ENCODE measurements around the gene SERGEF. TPM values are rescaled to one million over a fixed set of nuclear protein-coding genes. Genes with fewer than 3 reads are reported as not detected.

Gene SERGEF
- 15.2 TPM for total RNA-seq
- long read RNA-seq, partial matches to known transcripts = 0 of 8 reads
- long read RNA-seq, other reads (novel, unspliced or antisense) = 5 of 8 reads

DNA sequence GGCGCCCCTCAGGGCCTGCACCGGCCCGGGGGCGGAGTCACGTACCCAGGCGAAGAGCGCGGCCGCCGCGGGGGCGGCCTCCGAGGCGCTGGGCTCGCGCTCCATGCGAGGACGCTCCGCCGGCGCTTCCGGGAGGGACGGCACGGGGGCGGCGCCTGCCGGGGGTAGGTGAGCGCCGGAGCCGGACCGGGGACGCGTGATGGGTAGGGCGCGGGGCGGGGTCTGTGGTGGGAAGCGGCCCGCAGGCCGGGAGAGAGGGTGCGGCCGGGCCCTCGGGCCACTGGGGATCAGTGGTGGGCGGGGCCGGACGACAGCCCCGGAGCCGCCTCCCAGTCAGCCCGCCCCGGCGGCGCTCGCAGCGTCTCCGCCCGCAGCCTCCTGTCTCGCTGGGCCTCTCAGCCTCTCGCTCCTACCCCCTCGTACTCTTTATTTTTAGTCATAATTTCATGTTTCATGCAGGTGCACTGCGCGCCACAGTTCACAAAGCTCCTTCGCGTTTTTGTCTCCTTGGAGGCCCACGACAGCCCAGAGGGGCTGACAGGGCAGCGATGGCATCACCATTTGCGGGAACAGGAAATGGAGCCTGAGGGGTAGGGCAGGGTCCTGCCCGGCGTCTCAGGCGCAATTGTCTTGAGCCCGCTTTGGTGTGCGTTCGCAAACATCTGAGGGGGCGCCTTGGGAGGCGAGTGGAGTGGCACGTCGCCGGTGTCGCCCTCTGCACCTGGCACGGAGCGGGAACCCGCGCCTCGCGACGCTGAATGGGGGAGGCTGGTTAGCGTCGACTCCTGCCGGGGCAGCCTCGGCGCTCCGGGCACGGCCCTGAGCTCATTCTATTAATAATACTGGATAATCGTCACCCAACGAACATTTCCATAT is at the start of gene SERGEF:
Gene SERGEF, minus strand, starts transcription at position 142 of the 876 bp plus-strand sequence. Its CDS starts 37 bp downstream, at position 105.
- ATAC-seq = peak; percentile 98
- intact Hi-C loops (cut with DNase I) = loop anchor here (5.0 kb wide), 2 partner anchors 89 to 309 kb away; partner anchors contain the start of genes GTF2H1 and HPS5
- peak; percentile 97 for DNase-seq (ENCODE audit: missing footprints)

DNA sequence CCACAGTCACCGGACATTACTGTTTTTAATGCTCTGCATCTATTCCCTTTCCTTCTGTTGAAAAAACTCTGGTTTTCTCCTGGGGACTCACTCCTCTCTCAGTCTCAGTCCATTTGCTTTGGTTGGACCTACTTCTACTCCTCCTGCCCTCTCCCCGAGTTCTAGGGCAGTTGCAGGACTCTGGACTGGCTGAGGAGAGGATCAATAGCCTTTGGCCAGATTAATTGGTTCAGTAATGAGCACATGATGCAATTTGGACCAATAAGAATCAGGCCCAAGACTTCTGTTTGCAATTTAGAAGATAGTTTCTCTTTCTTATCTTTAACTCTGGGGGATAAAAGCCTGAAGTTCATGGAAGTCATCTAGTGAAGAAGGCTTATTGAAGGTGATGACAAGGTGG is 48.5 kb upstream of the SERGEF start:
- intact Hi-C loops (cut with DNase I) = no loop called here
- DNase-seq (ENCODE audit: missing footprints) (no peak), ATAC-seq (no peak)

DNA sequence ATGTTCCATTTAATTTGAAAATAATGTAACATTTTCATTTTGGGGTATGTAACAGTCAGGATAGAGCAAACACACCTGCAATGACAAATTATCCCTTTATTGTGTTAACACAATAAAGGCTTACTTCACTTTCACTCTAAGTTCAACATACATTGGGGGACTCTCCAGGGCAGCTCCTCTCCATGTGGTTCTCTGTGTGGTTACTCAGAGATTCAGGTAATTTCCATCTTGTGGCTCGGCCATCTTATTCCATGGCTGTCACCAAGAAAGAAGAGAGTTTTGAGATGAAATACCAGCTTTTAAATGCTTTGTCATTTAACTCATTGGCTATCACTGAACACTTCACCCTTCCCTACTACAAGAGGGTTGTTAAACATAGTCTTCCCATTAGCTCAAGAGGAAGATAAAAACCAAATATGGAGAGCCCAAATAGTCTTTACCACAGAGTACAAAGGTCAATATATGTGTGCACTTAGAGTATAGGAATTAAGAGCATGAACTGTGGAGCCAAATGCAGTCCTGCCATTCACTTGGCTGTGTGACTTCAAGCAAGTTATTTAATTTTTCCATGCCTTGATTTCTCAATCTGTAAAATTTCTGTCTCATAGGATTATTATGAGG is 43.8 kb upstream of the SERGEF start:
- no peak for DNase-seq (ENCODE audit: missing footprints)
- no peak for ATAC-seq
- intact Hi-C loops (cut with DNase I) = no loop called here

DNA sequence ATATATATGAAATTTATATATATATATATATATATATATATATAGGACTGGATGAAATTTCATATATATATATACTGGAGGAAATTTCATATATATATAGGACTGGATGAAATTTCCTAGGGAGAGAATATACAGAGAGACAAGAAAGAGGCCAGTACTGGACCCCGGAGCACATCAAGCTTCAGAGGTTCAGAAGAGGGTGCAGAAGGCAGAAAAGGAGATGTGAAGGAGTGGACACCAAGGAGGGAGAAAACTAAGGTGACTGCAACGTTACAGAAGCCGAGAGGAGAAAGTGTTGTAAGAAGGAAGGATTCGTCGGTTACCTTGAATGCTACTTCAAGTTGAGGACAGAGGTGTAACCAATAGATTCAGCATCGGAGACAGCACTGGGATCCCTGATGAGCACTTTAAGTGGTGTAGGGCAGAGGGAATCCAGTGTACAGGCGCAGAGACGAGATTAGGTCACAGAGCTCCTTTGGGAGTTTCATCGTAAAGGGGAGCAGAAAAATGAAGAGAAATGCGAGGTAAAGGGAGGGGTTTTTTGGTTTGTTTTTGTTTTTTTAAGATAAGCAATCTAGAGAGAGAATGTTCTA is 41.8 kb upstream of the SERGEF start:
- intact Hi-C loops (cut with DNase I) = no loop called here
- DNase-seq (ENCODE audit: missing footprints) (no peak), ATAC-seq (no peak)

DNA sequence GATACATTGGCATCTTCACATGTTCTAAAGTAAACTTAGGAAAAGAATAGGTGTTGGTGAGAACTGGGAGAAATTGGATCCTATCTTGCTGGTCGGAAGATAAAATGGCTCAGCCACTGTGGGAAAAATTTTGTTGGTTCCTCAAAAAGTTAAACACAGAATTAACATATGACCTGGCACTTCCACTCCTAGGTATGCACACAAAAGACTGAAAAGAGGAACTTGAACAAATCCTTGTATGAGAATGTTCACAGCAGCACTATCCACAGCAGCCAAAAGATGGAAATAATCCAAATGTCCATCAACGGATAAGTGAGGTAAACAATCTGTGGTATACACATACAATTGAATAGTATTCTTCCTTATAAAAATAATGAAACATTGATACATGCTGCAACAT is 38.0 kb upstream of the SERGEF start:
- DNase-seq (ENCODE audit: missing footprints) = no peak
- ATAC-seq = no peak
- intact Hi-C loops (cut with DNase I) = no loop called here

DNA sequence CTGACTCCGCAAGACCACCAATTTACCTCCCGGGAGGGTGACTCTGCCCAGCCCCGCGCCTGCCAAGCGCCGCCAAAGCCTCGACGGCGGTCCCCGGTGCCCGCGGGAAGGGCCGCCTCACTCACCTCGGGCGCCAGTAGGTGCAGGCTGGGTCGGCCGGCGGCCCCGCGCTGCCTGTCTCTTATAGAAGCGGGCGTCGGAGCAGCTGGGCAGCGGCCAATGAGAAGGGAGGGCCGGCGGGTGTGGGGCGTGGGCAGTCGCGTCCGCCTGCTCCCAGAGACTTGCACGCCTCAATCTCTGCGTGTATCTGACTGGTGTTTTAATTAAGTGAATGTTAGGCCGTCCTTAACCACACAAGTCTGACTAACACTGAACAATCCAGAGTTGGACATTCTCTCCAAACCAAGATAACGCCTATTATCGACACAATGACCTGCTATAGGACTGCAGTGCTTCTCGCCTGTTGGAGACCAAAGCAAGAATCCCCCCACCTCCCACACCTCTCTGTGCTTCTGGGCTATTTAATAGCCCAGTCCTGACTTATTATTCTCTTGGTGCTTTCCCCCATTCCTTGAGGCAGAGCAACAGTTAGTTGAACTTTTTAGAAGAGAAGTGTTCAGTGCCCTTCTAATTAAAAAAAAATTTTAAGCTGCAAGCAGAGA is 33.4 kb upstream of the SERGEF start, which contains the start of gene TPH1:
Gene TPH1, minus strand, starts transcription at position 154 of the 662 bp plus-strand sequence. CDS start 5,507 bp downstream, outside the sequence.
- ATAC-seq = peak; percentile 59
- intact Hi-C loops (cut with DNase I) = no loop called here
- peak; percentile 74 for DNase-seq (ENCODE audit: missing footprints)

DNA sequence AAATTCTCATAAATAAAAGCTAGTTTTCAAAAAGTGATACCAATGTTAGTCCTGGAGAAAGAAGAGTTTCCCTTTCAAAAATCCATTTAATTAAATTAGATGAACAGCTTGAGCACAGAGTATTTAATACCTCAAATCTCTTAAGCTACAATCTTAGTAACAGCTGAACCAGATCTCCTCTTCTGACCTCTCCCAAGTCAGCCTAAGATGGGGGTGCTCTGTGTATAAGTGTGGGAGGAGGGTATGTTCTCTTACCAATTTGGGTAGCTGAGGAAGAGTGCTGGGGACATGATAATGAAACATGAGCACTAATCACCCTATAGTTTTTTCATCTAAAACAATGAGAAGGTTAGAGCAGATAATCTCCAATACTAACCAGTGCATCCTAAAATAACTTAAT is 23.6 kb upstream of the SERGEF start:
- ATAC-seq (no peak), DNase-seq (ENCODE audit: missing footprints) (no peak)
- intact Hi-C loops (cut with DNase I) = no loop called here

DNA sequence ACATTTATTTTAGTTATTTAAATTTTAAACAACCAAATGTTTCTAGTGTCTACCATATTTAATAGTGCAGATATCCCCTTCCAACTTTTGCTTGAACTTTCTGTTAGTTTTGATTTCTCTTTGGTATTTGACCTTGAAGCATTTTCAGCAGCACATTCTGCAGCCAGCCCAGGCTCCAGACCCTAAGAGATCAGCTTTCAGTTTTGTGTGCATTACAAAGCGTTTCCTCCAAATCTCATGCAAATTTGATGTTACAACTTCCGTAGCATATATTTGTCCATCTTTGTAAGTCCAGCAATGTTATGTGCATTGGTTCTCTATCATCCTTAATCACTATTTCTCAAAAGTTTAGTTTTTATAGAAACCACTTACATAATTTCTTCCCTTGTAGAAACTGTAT is 14.6 kb upstream of the SERGEF start:
- intact Hi-C loops (cut with DNase I) = no loop called here
- DNase-seq (ENCODE audit: missing footprints) (no peak), ATAC-seq (no peak)

DNA sequence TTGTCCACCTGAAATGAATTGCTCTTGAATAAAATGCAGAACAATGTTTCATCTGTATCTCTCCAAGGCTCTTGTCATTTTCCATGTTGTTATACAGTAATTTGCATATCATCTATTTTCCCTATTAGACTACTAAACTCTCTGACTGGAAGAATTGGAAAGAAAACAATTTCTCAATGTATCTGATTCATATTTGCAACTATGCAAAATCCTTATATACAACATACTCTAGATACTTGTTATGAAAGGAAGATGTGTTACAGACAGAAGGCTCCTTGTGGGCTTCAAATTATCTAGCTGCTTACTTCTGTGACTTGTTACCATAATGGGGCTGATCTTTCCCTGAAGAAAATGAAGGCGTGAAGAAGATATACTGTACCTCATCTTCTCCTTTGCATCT is 9.6 kb upstream of the SERGEF start:
- no peak for DNase-seq (ENCODE audit: missing footprints)
- no peak for ATAC-seq
- intact Hi-C loops (cut with DNase I) = no loop called here

DNA sequence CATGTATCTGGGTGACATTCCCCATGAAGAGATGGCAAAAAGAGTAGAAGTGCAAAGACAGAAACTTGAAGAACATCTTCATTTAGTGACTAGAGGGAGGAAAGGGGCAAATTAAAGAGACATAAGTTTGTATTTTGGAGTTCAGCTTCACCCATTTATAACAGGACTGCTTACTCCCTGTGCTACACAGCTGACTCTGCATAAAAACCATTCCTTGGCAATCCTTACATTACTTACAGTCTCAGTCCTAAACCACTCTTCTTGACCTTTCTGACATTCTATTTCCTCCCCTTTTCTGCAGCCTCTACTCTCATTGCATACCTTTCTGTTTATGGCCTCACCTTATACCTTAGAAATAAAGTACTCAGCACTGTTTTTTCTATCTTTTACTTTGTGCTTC is 6.8 kb upstream of the SERGEF start:
- no peak for DNase-seq (ENCODE audit: missing footprints)
- intact Hi-C loops (cut with DNase I) = no loop called here
- no peak for ATAC-seq

DNA sequence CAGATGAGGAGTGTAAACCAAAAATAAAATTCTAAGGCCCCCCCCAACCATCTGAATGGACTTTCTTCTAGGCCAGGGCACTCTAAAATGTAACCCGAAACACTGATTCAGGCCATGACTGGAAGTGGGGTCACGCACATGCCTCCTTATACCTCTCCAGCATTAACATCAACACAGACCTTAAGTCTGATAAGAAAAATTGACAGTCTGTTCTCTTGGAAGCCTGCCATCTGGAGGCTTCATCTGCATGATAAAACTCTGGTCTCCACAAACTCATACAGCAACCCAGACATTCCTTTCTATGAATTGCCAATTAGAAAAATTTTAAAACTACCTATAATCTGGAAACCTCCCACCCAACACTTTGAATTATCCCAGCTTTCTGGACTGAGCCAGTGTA is 3.9 kb upstream of the SERGEF start:
- intact Hi-C loops (cut with DNase I) = no loop called here
- ATAC-seq (no peak), DNase-seq (ENCODE audit: missing footprints) (no peak)

DNA sequence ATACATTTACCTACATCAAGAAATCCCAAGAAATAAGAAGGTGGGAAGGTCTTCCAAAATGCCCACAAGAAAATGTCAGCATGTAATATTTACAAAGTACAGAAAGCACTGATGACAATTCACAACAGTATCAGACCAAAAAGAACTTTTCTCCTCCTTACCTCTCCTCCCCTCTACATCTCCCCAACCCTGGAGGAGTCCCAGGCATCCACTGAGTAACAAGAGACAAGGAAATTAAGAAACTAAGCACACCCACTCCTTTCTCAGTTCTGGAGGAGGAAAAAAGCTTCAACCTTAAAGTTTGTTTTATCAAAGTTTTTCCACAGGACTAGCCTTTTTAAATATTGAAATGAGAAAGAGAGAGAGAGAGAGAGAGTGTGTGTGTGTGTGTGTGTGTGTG is 2.0 kb upstream of the SERGEF start:
- ATAC-seq = no peak
- intact Hi-C loops (cut with DNase I) = loop anchor here (5.0 kb wide), 2 partner anchors 87 to 307 kb away; partner anchors contain the start of genes GTF2H1 and HPS5
- DNase-seq (ENCODE audit: missing footprints) = no peak

DNA sequence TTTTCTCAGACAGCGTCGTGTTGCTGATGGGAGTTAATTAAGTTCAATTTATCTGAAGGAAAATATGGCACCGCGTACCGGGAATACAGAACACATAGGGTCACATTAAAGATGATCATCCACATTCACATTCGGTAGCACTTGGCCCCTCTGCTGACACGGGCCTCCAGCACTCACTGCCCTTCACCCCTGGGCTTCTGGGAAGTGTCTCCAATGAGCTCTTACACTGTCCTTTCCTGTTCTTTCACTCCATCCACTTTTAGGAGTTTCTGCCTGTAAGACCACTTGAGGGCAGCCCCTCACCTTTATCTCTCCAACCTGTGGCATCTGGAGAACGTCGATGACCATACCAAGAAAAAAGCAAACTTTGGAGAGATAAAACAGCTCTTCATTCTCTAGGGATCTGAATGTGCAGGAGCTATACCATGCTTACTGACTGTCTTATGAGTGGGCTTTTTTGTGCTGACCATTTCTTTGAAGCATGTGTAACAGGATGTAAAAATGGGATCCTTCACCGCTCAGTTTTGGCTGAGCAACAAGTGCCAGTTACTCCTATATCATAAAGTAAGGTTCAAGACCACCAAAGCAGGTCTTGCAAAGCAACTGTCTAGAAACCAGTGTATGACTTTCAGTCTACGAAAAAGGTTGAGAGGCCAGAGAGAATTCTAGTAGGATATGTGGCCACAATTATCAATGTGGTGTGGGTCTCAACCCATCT is 1.1 kb upstream of the SERGEF start:
- DNase-seq (ENCODE audit: missing footprints) (no peak), ATAC-seq (no peak)

DNA sequence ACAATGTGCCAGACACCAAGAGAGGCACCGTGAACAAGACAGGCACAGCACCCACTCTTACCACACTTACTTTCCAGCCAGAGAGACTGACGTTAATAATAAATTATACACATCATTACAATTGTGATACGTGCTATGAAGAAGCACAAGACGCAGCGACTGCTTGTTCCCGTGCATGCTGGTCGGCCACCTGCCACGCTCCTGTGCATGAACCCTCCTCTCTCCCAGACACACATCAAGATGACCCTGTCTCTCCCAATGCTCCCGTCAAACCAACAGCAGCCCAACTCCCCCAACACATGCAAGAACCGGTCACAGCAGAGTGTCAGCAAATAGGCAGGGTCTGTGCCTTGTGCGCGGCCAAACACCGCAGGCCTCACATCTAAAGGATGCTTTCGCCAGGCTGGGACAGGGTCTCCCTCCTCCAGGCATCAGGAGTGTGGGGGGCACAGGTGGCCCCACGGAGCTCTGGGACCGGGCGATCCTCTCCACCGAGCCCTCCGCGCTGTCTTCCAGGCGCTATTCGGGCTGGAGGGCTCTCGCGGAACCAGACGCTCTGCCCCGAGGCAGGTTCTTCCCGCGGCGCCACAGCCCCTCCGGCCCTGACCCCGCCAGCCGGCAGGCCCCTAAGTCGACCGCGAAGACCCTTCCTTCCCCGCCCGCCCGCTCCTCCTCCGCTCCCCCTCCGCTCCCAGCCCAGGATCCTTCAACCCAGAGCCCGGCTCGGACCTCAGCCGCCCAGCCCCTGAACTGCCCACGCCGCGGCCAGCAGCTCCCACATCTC is 533 bp downstream of the SERGEF start:
- ATAC-seq (peak; percentile 10), DNase-seq (ENCODE audit: missing footprints) (no peak)
- intact Hi-C loops (cut with DNase I) = loop anchor here (5.0 kb wide), 2 partner anchors 90 to 310 kb away; partner anchors contain the start of genes GTF2H1 and HPS5

More for the DNA sequence above, 1.1 kb upstream of the SERGEF start:
- intact Hi-C loops (cut with DNase I) = loop anchor here (5.0 kb wide), 2 partner anchors 88 to 308 kb away; partner anchors contain the start of genes GTF2H1 and HPS5

DNA sequence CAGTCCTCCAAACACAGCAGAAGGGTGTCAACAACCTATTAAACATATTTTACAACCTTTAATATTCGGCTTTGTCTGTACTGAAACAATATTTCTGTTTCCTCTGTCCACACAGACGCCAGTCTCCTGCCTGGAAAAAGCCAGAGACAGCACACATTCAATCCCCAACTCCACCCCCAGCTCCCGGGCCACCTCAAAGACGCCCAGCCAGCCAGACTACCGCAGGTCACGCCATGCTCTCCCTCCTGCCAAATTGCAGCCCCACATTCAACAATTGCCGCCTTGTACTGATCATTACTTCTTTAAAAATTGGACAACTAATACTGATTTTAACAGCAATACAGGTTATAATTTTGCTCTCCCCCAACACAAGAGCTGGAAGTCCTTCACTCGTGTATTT is 1.2 kb downstream of the SERGEF start:
- ATAC-seq (no peak), DNase-seq (ENCODE audit: missing footprints) (no peak)
- intact Hi-C loops (cut with DNase I) = loop anchor here (5.0 kb wide), 2 partner anchors 91 to 311 kb away; partner anchors contain the start of genes GTF2H1 and HPS5

DNA sequence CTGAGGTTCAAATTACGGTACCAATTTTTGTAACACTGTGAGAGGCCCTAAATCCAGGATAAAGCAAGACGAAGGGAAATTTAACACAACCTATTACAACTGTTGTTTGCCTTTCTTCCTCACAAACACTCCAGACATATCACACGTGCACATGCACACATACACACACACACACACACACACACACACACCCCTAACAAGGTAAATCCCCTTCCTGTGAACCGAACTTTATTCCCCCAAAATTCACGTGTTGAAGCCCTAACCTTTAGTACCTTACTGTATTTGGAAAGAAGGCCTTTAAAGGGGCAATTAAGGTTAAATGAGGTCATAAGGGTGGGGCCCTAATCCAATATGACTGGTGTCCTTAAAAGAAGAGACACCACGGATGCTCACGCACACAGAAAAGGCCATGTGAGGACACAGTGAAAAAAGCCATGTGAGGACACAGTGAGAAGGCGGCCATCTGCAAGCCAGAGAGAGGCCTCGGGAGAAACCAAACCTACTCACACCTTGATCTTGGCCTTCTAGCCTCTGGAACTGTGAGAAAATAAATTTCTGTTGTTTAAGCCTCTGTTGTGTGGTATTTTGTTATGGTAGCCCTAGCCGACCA is 1.8 kb downstream of the SERGEF start:
- ATAC-seq (no peak), DNase-seq (ENCODE audit: missing footprints) (no peak)
- intact Hi-C loops (cut with DNase I) = loop anchor here (5.0 kb wide), 2 partner anchors 91 to 311 kb away; partner anchors contain the start of genes GTF2H1 and HPS5

All from Right ventricle myocardium inferior (tissue), 1 donor.